Left renal cortex interstitium (tissue), 4 donors: ENCODE measurements around the gene RBPJL. TPM values are rescaled to one million over a fixed set of nuclear protein-coding genes. Genes with fewer than 3 reads are reported as not detected.
"Not testable (repeated sequence)": the region's sequence is repeated elsewhere in the genome, so short reads cannot be mapped to it uniquely, and the experiment has no call there.

ENCODE experiments used
- DNase-seq, 4 donors: peaks; one replicate each; pipeline ENCODE4 v3.0.0-alpha.2; 2013; ENCODE audit warnings: low read depth in 4 of 4, low spot score in 2 of 4, missing footprints in 1 of 4
- polyA plus RNA-seq, 4 donors: library from polyadenylated mRNA; unstranded; fragments of 120-200 nt; gene quantifications; one replicate each; pipeline ENCODE4 v1.2.1, GENCODE V29; 2013; ENCODE audit not compliant: insufficient read length in 4 of 4

Gene RBPJL
- polyA plus RNA-seq, 4 donors, result not detected

GRCh38 chr20:45341579-45341938 lies 34.9 kb downstream of the RBPJL start:
- no peak for DNase-seq

DNA sequence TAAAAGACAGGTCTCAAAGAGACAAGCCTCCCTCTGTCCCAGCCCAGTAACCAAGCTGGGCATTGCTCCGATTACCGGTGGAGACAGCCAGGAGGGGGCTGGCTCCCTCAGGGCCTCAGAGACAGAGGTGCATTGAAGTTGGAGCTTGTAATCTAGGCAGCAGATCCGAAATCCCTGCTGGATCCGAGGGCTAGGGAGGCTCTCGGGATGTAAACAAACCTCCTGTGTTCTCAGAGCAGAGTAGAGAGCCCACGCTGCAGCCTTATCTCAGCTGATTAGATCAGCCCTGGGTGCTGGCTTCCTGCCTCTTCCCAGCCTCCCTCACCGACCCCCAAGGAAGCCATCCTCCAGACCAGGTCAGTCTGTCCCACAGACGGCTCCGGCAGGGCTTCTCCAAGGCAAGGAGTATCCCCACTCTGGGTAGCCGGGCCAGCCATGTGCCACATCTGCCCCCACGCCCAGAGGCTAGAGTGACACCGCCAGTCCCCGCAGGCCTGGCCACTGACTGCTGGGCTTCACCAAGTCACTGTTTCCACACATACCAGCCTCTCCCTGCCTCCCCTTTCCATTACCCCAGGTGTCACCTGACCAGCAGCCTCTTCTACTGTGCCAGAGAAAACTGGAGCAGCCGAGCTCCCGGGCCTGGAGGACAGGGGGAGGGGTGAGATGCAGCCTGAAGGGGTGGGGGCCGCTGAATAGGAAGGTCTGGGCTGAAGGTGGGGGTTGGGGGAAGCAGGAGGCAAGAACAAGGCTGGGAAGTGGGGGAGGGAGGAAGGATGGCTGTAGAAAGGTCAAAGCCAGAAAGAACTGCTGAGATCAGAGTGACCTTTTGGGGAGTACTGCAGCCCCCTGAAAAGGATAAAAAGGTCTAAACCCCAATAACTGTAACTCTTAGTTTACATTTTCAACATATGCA lies 35.6 kb downstream of the RBPJL start:
- DNase-seq, result no peak

- DNase-seq, result no peak
Measured at GRCh38 chr20:45342855-45343531, 36.4 kb downstream of the RBPJL start.

DNA sequence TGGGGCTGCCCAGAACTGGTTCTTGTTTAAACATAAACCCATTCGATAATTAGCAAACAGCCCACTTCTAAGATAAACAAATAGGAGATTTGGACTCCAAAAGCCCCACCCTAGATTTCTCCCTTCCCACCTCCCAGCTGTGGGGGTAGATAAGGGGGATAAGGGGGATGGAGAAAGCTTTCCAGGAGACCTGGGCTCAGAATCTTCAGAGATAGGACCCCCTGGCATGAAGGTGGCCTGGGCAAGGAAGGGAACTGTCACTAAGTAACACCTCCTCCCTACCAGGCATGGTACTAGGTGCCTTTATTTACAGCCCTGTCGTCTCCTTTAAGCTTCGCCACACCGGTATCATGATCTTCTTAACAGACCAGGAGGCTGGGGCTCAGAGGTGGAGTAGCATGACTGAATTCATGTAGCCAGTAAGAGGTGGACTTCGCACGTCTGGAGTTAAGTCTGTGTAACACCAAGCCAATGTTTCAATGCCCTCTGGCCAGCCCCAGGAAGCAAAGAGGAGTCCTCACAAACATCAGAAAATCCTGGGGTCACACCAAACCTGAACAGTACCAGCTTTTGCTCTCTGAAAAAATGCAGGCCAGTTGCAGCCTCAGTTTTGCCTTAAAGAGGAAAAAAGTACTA lies 37.0 kb downstream of the RBPJL start:
- no peak for DNase-seq

DNA sequence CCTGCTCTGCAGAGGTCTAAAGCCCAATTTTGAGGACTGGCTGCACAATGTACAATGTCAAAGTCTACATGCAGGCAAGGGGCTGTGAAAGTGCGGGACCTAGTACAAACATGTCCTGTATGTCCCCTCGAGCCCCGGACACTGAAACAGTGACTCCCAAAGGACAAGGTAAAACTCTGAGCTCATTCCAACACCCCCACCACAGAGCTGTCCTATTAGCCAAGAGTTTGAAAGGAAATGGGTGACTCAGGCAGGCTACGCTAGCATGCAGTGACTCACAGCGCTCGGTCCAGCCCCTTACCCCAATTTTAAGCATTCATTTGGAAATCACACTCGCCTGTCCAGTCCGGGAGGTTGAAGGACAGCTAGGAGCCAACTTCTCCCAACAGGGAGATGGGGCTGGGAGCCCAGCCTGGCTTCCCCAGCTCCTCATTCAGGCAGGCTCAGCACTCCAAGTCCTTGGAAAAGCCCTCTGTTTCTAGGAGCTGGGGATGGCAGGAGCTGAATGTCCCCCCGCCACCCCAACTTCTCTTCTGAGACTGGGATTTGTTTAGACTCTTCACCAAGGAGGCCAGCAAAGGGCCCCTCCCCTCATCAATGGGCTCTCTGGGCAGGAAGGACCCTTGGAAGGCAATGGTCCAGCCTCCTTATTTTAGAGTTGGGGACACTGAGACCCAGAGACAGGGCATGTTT lies 37.7 kb downstream of the RBPJL start:
- no peak for DNase-seq

GRCh38 chr20:45345104-45345936 lies 38.7 kb downstream of the RBPJL start:
- DNase-seq, result no peak

GRCh38 chr20:45346291-45346718 lies 39.7 kb downstream of the RBPJL start:
- no peak for DNase-seq

DNA sequence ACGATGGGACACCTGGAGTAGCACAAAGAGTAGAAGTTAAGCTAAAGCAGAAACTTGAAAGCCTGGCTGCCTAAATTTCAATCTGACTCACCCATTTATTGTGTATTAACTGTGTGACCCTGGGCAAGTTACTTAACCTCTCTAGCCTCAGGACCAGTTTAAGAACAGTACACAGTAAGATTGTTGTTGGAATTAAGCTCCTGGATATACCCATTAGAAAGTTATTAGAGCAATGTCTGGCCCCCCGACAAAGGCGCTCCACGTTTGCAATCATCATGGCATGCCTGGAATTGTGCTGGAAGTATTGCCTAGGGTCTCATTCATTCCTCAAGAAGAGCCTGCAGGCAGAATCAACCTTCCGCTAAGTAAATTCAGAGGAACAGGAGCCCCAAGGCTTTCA lies 40.2 kb downstream of the RBPJL start:
- DNase-seq, result no peak

GRCh38 chr20:45347297-45347935 lies 40.8 kb downstream of the RBPJL start:
- no peak for DNase-seq

DNA sequence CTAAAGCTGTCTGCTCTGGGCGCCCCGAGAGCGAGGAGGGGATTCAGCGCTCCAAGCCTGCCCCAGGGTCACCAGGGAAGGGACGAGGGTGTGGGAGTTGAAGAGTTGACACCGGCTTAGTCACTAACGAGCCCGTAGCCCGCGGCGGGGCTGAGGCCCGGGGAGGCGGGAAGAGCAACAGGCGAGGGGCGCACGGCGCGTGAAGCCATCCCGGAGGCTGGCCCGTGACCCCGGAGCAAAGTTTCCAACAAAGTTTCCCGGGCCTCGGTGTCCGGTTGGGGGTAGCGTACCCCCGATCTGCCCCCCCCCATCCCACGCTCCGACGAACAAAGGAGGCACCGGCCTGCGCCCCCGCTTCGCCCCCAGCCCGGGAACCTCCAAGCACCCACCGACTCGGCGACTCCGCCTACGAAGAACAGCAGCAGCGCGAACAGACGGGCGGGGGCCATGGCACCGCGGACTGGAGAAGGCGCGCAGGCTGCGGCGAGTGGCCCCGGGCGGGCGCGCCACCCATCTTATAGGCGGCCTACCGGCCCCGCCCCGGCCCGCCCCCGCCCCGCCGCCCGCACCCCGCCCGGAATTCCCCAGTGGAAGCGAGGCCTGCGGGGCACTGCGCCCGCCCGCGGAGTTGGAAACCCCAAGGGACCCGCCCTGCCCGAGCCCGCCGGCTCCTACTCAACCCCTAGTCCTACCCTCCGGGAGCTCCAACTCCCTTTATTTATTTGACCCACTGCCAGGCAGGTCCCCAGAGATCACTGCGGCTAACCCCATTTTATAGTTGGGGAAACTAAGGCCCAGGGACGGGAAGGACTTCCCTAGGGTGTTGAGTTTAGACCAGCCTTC lies 41.5 kb downstream of the RBPJL start, which contains the start of gene SDC4:
TSS of gene SDC4 (minus strand) at position 489 of the 843 bp plus-strand sequence. CDS start at position 449, 40 bp downstream.
- no peak for DNase-seq

DNA sequence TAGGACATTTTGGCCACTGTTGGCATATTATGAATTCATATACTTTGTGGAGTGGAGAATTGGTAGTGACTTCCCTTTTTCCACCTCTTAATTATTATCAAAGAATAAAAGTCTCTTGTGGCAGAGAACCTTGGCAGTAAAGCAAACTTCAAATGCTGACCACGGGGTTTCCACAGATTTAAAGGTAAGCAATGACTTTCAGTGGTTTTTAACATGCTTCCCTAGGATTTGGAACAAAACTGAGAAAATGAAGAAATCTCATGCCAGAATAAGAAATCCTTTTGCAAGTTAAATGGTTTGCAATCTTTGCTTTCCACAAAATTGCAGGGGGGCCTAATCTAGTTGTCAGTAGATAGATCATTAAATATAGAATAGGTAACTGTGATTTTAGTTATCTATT lies 43.6 kb downstream of the RBPJL start:
- no peak for DNase-seq

DNA sequence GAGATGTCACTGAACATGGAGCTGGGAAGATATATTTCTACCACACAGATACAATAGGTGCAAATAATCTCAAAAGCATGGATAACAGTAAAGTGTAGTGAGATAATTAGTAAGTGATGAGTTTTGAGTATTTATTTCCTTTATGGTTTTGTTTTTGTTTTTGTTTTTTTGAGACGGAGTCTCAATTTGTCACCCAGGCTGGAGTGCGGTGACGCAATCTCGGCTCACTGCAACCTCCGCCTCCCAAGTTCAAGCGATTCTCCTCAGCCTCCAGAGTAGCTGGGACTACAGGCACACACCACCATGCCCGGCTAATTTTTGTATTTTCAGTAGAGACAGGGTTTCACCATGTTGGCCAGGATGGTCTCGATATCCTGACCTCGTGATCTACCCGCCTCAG lies 44.2 kb downstream of the RBPJL start:
- not testable (repeated sequence) for DNase-seq

DNA sequence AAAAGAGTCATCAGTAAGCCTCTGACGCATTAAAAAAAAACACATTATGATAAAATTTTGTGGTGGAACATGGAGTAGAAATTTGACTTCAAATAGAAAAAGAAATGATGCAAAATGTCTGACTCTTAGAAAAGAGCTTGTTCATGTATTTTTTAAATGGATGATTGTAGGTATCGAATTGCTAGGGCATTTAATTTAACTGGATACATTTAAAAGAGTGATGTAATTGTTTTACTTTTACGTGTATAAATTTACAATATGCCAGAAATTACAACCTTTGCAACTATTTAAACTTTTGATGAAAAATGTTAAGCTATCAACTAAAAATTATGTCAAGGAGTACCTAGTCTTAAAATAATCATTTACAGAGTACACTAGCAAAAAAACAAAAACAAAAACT lies 46.1 kb downstream of the RBPJL start:
- DNase-seq, result no peak

DNA sequence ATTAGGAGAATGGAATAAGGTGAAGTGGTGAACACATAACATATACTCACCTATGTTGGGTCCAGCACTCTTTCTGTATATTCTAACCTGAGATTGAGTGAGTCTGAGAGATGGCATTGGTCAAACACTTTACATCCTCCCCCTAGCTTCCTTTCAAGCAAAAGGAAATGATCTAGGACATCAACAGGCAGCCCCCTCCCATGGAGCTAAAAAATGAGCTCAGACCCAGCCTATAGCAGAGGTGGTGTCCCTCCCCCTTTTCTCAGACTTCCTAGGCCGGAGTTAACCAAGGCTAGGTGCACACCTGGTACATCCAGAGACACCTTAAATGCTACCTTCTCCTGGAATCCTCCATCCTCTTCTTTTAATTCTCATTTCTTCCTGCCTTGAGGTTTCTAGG lies 47.1 kb downstream of the RBPJL start:
- DNase-seq, result no peak

- DNase-seq, result no peak
Measured at GRCh38 chr20:45354423-45355208, 48.0 kb downstream of the RBPJL start.

GRCh38 chr20:45355209-45356084 lies 48.8 kb downstream of the RBPJL start:
- DNase-seq, result no peak
